Activated naive CD4-positive, alpha-beta T cell treated with anti-CD3 and anti-CD28 coated beads, Interleukin-2, amount 10 ng/mL, durations not matched to agents 7 days and 5 days (primary cell): ENCODE data around the gene ARID1B.
A peak's percentile ranks its signal among the peaks of the same experiment; 100 is the strongest.

Experiments
- CTCF ChIA-PET: fragments of 350-600 bp; sonication (Branson Sonifier 250); formaldehyde crosslinking; loops from one replicate; lab custom pipeline; 2021; ENCODE audit warnings: antibody characterized with exemption; lab: Charles Lee
- DNase-seq: peaks from one replicate; pipeline ENCODE4 v3.0.0-alpha.2; 2020
- H3K27ac Mint-ChIP-seq: one replicate; pipeline ENCODE4 v1.8.0; 2021; ENCODE audit warnings: mild to moderate bottlenecking, moderate library complexity, mixed read lengths
- H3K27me3 Mint-ChIP-seq: one replicate; pipeline ENCODE4 v1.8.0; 2021; ENCODE audit warnings: mild to moderate bottlenecking, mixed read lengths
- H3K36me3 Mint-ChIP-seq: one replicate; pipeline ENCODE4 v1.8.0; 2021; ENCODE audit warnings: mixed read lengths
- H3K4me1 Mint-ChIP-seq: one replicate; pipeline ENCODE4 v1.8.0; 2021; ENCODE audit warnings: mixed read lengths
- H3K4me3 Mint-ChIP-seq: one replicate; pipeline ENCODE4 v1.8.0; 2021; ENCODE audit warnings: mild to moderate bottlenecking, moderate library complexity, mixed read lengths
- H3K9me3 Mint-ChIP-seq: one replicate; pipeline ENCODE4 v1.8.0; 2021; ENCODE audit warnings: mixed read lengths

ARID1B gene

GRCh38 chr6:156833755-156834154 is 56.6 kb downstream of the ARID1B start:
- Mint-ChIP-seq H3K4me3 (no peak overlapping the region), H3K27me3 (no peaks in the 10 kb centered on the region), H3K9me3 (no peaks in the 10 kb centered on the region), H3K27ac (no peak overlapping the region), H3K4me1 (no peaks in the 10 kb centered on the region), H3K36me3 (peaks cover 25% of the 10 kb centered on the region)
- CTCF ChIA-PET = no interaction called here
- no peak for DNase-seq

GRCh38 chr6:156839129-156839528 is 62.0 kb downstream of the ARID1B start:
- no peak overlapping the region for H3K4me3 Mint-ChIP-seq
- no peak overlapping the region for H3K27ac Mint-ChIP-seq
- no peaks in the 10 kb centered on the region for H3K9me3 Mint-ChIP-seq
- DNase-seq = no peak
- H3K4me1 Mint-ChIP-seq = peaks cover 18% of the 10 kb centered on the region
- CTCF ChIA-PET = interaction anchor here (0.9 to 1.2 kb wide), 2 partner anchors 8 to 20 kb away, joined by 3 to 4 read pairs; no protein-coding TSS in a partner anchor
- H3K27me3 Mint-ChIP-seq = no peaks in the 10 kb centered on the region
- peaks cover 16% of the 10 kb centered on the region for H3K36me3 Mint-ChIP-seq

GRCh38 chr6:156839591-156840001 is 62.4 kb downstream of the ARID1B start:
- Mint-ChIP-seq H3K36me3 (peaks cover 18% of the 10 kb centered on the region), H3K27ac (no peak overlapping the region), H3K9me3 (no peaks in the 10 kb centered on the region), H3K27me3 (no peaks in the 10 kb centered on the region), H3K4me3 (no peak overlapping the region), H3K4me1 (peaks cover 18% of the 10 kb centered on the region)
- CTCF ChIA-PET = interaction anchor here (0.9 to 1.2 kb wide), 2 partner anchors 8 to 20 kb away, joined by 3 to 4 read pairs; no protein-coding TSS in a partner anchor
- DNase-seq = no peak

GRCh38 chr6:156840136-156840535 is 63.0 kb downstream of the ARID1B start:
- H3K4me3 Mint-ChIP-seq = no peak overlapping the region
- H3K27me3 Mint-ChIP-seq = no peaks in the 10 kb centered on the region
- H3K9me3 Mint-ChIP-seq = no peaks in the 10 kb centered on the region
- no peak for DNase-seq
- H3K27ac Mint-ChIP-seq = no peak overlapping the region
- peaks cover 20% of the 10 kb centered on the region for H3K36me3 Mint-ChIP-seq
- H3K4me1 Mint-ChIP-seq = peaks cover 23% of the 10 kb centered on the region
- CTCF ChIA-PET = interaction anchor here (0.9 to 1.2 kb wide), 2 partner anchors 9 to 21 kb away, joined by 3 to 4 read pairs; no protein-coding TSS in a partner anchor

- DNase-seq = no peak
- Mint-ChIP-seq H3K4me1 (peaks cover 28% of the 10 kb centered on the region), H3K27me3 (no peaks in the 10 kb centered on the region), H3K4me3 (no peak overlapping the region), H3K9me3 (no peaks in the 10 kb centered on the region), H3K27ac (no peak overlapping the region), H3K36me3 (peaks cover 21% of the 10 kb centered on the region)
- CTCF ChIA-PET = interaction anchor here (1.2 kb wide), 1 partner anchor 9 kb away, joined by 4 read pairs; no protein-coding TSS in a partner anchor
Observed at GRCh38 chr6:156840606-156841005, 63.4 kb downstream of the ARID1B start.

- Mint-ChIP-seq H3K27me3 (no peaks in the 10 kb centered on the region), H3K27ac (no peak overlapping the region), H3K4me3 (no peak overlapping the region), H3K4me1 (peaks cover 35% of the 10 kb centered on the region), H3K9me3 (no peaks in the 10 kb centered on the region), H3K36me3 (peaks cover 16% of the 10 kb centered on the region)
- CTCF ChIA-PET = no interaction called here
- no peak for DNase-seq
Observed at GRCh38 chr6:156841508-156841907, 64.3 kb downstream of the ARID1B start.

- peaks cover 16% of the 10 kb centered on the region for H3K36me3 Mint-ChIP-seq
- CTCF ChIA-PET = no interaction called here
- DNase-seq = no peak
- H3K27me3 Mint-ChIP-seq = no peaks in the 10 kb centered on the region
- no peaks in the 10 kb centered on the region for H3K9me3 Mint-ChIP-seq
- H3K4me3 Mint-ChIP-seq = no peak overlapping the region
- peaks cover 40% of the 10 kb centered on the region for H3K4me1 Mint-ChIP-seq
- no peak overlapping the region for H3K27ac Mint-ChIP-seq
Observed at GRCh38 chr6:156842598-156843250, 65.5 kb downstream of the ARID1B start.

- H3K9me3 Mint-ChIP-seq = no peaks in the 10 kb centered on the region
- CTCF ChIA-PET = no interaction called here
- H3K27ac Mint-ChIP-seq = no peak overlapping the region
- peaks cover 15% of the 10 kb centered on the region for H3K36me3 Mint-ChIP-seq
- peaks cover 40% of the 10 kb centered on the region for H3K4me1 Mint-ChIP-seq
- H3K4me3 Mint-ChIP-seq = no peak overlapping the region
- no peak for DNase-seq
- H3K27me3 Mint-ChIP-seq = no peaks in the 10 kb centered on the region
Observed at GRCh38 chr6:156844089-156844488, 66.9 kb downstream of the ARID1B start.

- H3K9me3 Mint-ChIP-seq = no peaks in the 10 kb centered on the region
- H3K27ac Mint-ChIP-seq = peak overlapping the region; percentile 50
- CTCF ChIA-PET = interaction anchor here (0.7 kb wide), 1 partner anchor 249 kb away, joined by 3 read pairs; no protein-coding TSS in a partner anchor
- H3K36me3 Mint-ChIP-seq = peaks cover 11% of the 10 kb centered on the region
- H3K4me3 Mint-ChIP-seq = no peak overlapping the region
- DNase-seq = no peak
- H3K27me3 Mint-ChIP-seq = no peaks in the 10 kb centered on the region
- H3K4me1 Mint-ChIP-seq = peaks cover 29% of the 10 kb centered on the region
Observed at GRCh38 chr6:156845454-156846155, 68.4 kb downstream of the ARID1B start.

GRCh38 chr6:156846845-156847599 is 69.8 kb downstream of the ARID1B start:
- Mint-ChIP-seq H3K4me3 (no peak overlapping the region), H3K4me1 (peaks cover 35% of the 10 kb centered on the region), H3K9me3 (no peaks in the 10 kb centered on the region), H3K27ac (no peak overlapping the region), H3K36me3 (peaks cover 11% of the 10 kb centered on the region), H3K27me3 (no peaks in the 10 kb centered on the region)
- CTCF ChIA-PET = no interaction called here
- no peak for DNase-seq

- H3K4me3 Mint-ChIP-seq = no peak overlapping the region
- CTCF ChIA-PET = no interaction called here
- H3K4me1 Mint-ChIP-seq = peaks cover 39% of the 10 kb centered on the region
- H3K36me3 Mint-ChIP-seq = peaks cover 11% of the 10 kb centered on the region
- H3K27me3 Mint-ChIP-seq = no peaks in the 10 kb centered on the region
- no peak for DNase-seq
- H3K27ac Mint-ChIP-seq = no peak overlapping the region
- H3K9me3 Mint-ChIP-seq = no peaks in the 10 kb centered on the region
Observed at GRCh38 chr6:156848123-156848522, 70.9 kb downstream of the ARID1B start.

GRCh38 chr6:156848533-156848932 is 71.4 kb downstream of the ARID1B start:
- DNase-seq = no peak
- no peaks in the 10 kb centered on the region for H3K9me3 Mint-ChIP-seq

GRCh38 chr6:156849806-156850205 is 72.6 kb downstream of the ARID1B start:
- CTCF ChIA-PET = no interaction called here
- no peak overlapping the region for H3K27ac Mint-ChIP-seq
- H3K36me3 Mint-ChIP-seq = peaks cover 4% of the 10 kb centered on the region
- no peak overlapping the region for H3K4me3 Mint-ChIP-seq
- no peaks in the 10 kb centered on the region for H3K9me3 Mint-ChIP-seq
- no peak for DNase-seq
- H3K4me1 Mint-ChIP-seq = peaks cover 37% of the 10 kb centered on the region
- no peaks in the 10 kb centered on the region for H3K27me3 Mint-ChIP-seq

More at GRCh38 chr6:156848533-156848932, 71.4 kb downstream of the ARID1B start:
- H3K36me3 Mint-ChIP-seq = peaks cover 11% of the 10 kb centered on the region
- CTCF ChIA-PET = no interaction called here
- H3K27ac Mint-ChIP-seq = no peak overlapping the region
- H3K27me3 Mint-ChIP-seq = no peaks in the 10 kb centered on the region
- H3K4me3 Mint-ChIP-seq = no peak overlapping the region
- peaks cover 39% of the 10 kb centered on the region for H3K4me1 Mint-ChIP-seq

- Mint-ChIP-seq H3K27ac (no peak overlapping the region), H3K9me3 (no peaks in the 10 kb centered on the region), H3K4me1 (peaks cover 32% of the 10 kb centered on the region), H3K27me3 (no peaks in the 10 kb centered on the region), H3K4me3 (no peak overlapping the region), H3K36me3 (peaks cover 4% of the 10 kb centered on the region)
- CTCF ChIA-PET = no interaction called here
- DNase-seq = no peak
Observed at GRCh38 chr6:156850353-156850752, 73.2 kb downstream of the ARID1B start.
